Activated CD4-positive, CD25-positive, alpha-beta regulatory T cell (primary cell): ENCODE measurements around the gene ATP4B.

Source experiments
- DNase-seq, 4 experiments: peaks; one replicate each; lab custom pipeline; 2025; lab: John Stamatoyannopoulos, UW

Gene ATP4B

GRCh38 chr13:113605866-113606438 is 52.0 kb downstream of the ATP4B start:
- DNase-seq = no peak

GRCh38 chr13:113605461-113605860 is 52.5 kb downstream of the ATP4B start:
- DNase-seq = no peak

- no peak for DNase-seq
Measured at GRCh38 chr13:113604186-113604585, 53.8 kb downstream of the ATP4B start.

GRCh38 chr13:113603116-113603710 is 54.8 kb downstream of the ATP4B start:
- DNase-seq = no peak

- no peak for DNase-seq
Measured at GRCh38 chr13:113602291-113602988, 55.6 kb downstream of the ATP4B start.

GRCh38 chr13:113601166-113602070 is 56.6 kb downstream of the ATP4B start:
- DNase-seq = no peak

GRCh38 chr13:113599391-113599790 is 58.6 kb downstream of the ATP4B start:
- no peak for DNase-seq
